22Rv1 (cell line): Measurements from ENCODE around the gene VCX2.
"Not testable (repeated sequence)": the region's sequence is repeated elsewhere in the genome, so short reads cannot be mapped to it uniquely, and the experiment has no call there.

Experiments used
- H3K27ac ChIP-seq: fragments of 450-650 bp; 2 replicates; pipeline ENCODE4 v1.5.1; 2017
- ZFX ChIP-seq: fragments of 450-650 bp; IDR thresholded peaks from 2 replicates; pipeline ENCODE4 v1.6.1; 2017; ENCODE audit warnings: antibody characterized with exemption, borderline replicate concordance
- TF ChIP-seq, protein P1 (sequence below): fragments of 450-650 bp; IDR thresholded peaks from 2 replicates; pipeline ENCODE4 v1.5.1; 2017; ENCODE audit warnings: mild to moderate bottlenecking

VCX2 gene

DNA sequence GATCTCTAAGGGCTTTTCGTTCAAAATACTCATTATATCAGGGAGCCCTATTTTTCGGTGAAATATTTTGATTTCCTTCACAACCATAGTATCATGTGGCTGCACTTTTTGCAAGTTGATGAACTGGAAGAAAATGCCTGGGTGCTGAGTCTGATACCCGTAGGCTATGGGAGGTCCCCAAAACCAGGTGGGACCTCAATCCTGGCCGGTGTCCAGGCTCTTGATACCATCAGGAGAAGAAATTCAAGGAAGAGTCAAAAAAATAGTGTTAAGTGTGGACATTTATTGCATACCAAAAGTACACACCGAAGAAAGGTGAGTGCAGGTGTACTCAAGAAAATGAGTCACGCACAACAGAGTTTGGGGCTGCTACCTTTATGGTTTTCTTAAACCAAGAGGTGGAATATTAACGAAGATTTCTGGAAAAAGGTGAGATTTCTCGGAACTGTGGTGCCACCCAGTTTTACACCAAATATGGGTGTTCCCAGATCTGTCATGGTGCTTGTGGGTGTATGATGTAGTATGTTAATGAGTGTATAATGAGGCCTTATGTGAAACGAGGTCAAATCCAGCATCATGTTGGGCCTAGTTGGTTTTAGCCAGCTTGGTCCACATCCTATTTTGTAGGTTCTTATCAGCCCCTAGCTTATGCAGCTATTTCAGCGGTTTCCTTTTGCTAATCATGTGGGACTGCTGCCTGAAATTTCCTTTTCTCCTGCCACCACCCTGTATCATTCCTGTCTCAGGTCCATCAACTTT lies 29.9 kb downstream of the VCX2 start:
- TF ChIP-seq ZFX: no peak
- TF ChIP-seq, protein P1, sequence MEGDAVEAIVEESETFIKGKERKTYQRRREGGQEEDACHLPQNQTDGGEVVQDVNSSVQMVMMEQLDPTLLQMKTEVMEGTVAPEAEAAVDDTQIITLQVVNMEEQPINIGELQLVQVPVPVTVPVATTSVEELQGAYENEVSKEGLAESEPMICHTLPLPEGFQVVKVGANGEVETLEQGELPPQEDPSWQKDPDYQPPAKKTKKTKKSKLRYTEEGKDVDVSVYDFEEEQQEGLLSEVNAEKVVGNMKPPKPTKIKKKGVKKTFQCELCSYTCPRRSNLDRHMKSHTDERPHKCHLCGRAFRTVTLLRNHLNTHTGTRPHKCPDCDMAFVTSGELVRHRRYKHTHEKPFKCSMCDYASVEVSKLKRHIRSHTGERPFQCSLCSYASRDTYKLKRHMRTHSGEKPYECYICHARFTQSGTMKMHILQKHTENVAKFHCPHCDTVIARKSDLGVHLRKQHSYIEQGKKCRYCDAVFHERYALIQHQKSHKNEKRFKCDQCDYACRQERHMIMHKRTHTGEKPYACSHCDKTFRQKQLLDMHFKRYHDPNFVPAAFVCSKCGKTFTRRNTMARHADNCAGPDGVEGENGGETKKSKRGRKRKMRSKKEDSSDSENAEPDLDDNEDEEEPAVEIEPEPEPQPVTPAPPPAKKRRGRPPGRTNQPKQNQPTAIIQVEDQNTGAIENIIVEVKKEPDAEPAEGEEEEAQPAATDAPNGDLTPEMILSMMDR: no peak
- H3K27ac ChIP-seq: no peak overlapping the region

DNA sequence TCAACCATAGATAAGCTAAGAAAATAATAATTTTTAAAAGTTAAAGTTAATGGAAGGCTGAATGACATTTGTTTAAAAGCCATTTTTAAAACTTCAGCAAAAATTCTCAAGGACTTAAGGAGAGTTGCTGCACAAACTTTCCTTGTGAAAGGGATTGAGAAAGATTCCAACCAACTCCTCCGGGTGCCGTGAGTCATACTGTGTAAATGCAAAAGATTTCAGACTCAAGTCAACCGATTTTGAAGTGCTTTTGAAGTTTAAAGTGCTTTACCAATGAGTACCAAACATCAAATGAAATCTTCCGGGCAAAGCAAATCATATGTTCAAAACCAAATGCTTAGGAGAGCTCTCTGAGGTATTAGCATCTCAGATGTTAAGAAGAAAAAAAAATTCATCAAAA lies 31.4 kb downstream of the VCX2 start:
- H3K27ac ChIP-seq: no peak overlapping the region
- TF ChIP-seq, protein P1: no peak
- no peak for TF ChIP-seq ZFX

DNA sequence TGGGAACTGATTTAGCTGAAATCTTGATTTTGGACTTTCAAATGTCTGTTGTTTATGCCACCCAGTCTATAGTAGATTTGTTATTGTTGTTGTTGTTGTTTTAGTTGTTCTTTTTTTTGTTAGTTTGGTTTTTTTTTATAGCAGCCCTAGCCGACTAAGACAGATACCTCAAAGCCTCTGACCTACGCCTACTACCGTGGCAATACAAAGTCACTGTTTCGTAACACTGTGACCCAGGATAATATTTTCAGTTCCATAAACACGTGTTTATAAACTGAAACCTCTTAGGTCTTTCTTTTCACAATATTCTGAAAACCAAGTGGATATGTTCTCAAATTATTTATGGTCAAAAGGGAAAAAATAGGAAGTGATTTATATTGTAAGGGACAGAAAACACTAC lies 32.8 kb downstream of the VCX2 start:
- H3K27ac ChIP-seq: no peak overlapping the region
- TF ChIP-seq, protein P1: no peak
- no peak for TF ChIP-seq ZFX

DNA sequence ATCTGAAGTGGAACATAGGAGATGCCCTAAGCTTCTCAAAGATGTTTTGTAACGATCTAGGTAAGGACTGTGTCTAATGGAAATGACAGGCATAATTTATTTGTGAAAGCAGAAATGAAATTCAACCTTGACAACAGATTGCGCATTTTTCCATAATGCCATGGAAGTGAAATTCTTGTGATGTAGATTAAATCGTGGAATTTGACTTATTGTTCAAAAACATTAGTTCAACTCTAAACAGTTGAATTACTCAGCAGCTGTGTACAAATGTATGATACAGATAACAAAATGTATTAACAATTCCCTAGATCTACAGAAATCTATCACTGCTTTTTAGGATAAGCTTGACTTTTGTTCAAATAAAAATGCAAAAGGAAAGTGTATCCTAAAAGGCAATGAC lies 44.4 kb downstream of the VCX2 start:
- no peak for TF ChIP-seq ZFX
- TF ChIP-seq, protein P1: no peak
- H3K27ac ChIP-seq: no peak overlapping the region

DNA sequence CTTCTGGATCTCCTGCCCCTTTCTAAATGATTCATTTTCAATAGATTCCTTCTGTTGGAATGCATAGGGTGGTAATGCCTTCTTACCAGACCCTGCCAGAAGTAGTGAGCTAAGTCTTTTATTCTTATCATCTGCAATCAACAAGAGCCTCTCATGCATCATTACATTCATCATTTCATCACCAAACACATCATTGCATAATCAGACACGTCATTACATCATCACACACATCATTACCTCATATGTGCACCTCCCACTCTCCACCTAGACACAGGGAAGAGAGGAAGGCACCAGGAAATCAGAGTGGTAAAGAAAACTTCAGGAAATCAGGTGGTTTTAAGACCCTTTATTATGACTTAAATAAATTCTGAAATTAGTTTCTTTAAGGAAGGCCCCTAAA lies 45.0 kb downstream of the VCX2 start:
- TF ChIP-seq, protein P1: no peak
- no peak for TF ChIP-seq ZFX

DNA sequence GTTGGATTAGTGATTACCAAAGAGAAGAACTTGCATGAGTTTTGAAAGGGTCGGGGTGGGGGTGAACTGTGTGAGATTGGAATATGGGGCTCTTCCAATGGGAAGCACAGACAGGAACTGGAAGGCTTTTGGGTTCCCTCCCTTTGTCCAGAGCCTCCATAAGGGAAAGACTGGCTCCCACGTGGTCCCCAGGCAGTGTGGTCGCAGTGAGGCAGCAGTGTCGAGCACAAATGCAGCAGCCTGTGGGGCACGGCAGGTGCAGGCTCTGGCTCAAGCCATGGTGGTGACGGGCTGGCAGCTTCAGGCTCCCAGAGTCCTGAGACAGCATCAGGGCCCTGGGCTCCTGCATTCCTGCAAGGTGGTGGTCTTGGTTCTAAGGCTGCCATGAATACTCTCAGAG lies 45.5 kb downstream of the VCX2 start:
- TF ChIP-seq, protein P1: no peak
- H3K27ac ChIP-seq: no peak overlapping the region

More for the DNA sequence above, 45.0 kb downstream of the VCX2 start:
- H3K27ac ChIP-seq: no peak overlapping the region

DNA sequence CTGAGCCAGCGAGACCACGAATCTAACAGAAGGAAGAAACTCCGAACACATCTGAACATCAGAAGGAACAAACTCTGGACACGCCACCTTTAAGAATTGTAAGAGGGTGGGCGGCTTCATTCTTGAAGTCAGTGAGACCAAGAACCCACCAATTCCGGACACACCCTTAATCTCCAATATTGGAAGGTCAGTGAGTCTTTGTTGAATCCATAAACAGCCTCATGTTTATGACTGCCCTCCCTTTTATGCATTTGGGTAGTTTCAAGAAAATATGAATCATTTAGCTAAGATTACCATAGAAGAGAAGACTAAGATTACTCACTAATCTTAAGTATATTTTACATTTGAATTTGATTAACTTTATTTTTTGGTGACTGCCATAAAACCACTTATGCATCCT lies 48.5 kb downstream of the VCX2 start:
- no peak for TF ChIP-seq ZFX
- TF ChIP-seq, protein P1: no peak
- H3K27ac ChIP-seq: no peak overlapping the region

DNA sequence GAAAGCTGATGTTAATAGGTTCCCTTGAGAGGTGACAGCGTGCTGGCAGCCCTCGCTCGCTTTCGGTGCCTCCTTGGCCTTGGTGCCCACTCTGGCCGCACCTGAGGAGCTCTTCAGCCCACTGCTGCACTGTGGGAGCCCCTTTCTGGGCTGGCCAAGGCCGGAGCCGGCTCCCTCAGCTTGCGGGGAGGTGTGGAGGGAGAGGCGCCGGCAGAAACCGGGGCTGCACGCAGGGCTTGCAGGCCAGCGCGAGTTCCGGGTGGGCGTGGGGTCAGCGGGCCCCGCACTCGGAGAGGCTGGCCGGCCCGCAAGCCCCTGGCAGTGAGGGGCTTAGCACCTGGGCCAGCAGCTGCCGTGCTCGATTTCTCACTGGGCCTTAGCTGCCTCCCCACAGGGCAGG lies 49.7 kb downstream of the VCX2 start:
- H3K27ac ChIP-seq: not testable (repeated sequence)
